ENCODE data around the gene MS4A6A.

- TF ChIP-seq, protein P1, sequence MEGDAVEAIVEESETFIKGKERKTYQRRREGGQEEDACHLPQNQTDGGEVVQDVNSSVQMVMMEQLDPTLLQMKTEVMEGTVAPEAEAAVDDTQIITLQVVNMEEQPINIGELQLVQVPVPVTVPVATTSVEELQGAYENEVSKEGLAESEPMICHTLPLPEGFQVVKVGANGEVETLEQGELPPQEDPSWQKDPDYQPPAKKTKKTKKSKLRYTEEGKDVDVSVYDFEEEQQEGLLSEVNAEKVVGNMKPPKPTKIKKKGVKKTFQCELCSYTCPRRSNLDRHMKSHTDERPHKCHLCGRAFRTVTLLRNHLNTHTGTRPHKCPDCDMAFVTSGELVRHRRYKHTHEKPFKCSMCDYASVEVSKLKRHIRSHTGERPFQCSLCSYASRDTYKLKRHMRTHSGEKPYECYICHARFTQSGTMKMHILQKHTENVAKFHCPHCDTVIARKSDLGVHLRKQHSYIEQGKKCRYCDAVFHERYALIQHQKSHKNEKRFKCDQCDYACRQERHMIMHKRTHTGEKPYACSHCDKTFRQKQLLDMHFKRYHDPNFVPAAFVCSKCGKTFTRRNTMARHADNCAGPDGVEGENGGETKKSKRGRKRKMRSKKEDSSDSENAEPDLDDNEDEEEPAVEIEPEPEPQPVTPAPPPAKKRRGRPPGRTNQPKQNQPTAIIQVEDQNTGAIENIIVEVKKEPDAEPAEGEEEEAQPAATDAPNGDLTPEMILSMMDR (conservative IDR thresholded peaks at IDR 0.05 in 1 of 2, IDR thresholded peaks at IDR 0.05 in 1 of 2; ENCODE audit: extremely low read depth in 1 of 2, insufficient read depth in 1 of 2, low read depth in 1 of 2, low read length in 2 of 2) = no peak
- no peak for TF ChIP-seq EZH2 (IDR thresholded peaks at IDR 0.05; ENCODE audit: borderline replicate concordance, low read length)
Observed at GRCh38 chr11:60125956-60126585, 56.8 kb downstream of the MS4A6A start.

Data from mammary epithelial cell (primary cell).